Erythroblast (primary cell): Measurements from ENCODE around the gene FUBP3.

Source experiments
- GATA1 ChIP-seq: IDR thresholded peaks from 2 replicates; pipeline ENCODE4 v1.6.1; 2011; ENCODE audit warnings: low read depth, mild to moderate bottlenecking, control low read depth, low read length, moderate library complexity
- POLR2A ChIP-seq: IDR thresholded peaks from 2 replicates; pipeline ENCODE4 v1.6.1; 2011; ENCODE audit warnings: mild to moderate bottlenecking, low read length

DNA sequence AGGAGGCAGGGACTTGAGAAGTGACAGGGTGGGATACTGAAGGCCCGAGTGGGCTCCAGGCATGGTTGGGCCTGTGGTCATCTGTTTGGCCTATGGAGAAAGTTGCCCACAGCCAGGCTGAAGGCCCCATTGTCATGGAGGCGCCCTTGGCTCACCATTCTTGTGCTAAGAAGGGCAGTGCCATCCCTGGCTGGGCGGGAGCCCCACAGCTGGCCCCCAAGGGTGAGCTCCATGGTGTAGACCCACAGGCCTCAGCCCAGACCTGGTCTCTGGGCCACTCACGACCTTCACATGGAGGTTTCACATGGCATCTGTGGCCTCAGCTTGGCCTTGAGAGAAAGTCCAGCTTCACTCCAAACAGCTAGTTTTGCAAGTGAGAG, 50.7 kb downstream of the FUBP3 start:
- TF ChIP-seq POLR2A (no peak), GATA1 (no peak)
